Left lung (tissue), 10 donors: ENCODE results near the gene APOB. TPM values are rescaled to one million over a fixed set of nuclear protein-coding genes. Genes with fewer than 3 reads are reported as not detected.

Source experiments
- ATAC-seq: fragments of 200-7000 bp; cut with Tn5 transposase; one replicate; pipeline ENCODE4 v1.9.1; 2020; ENCODE audit warnings: moderate library complexity
- DNase-seq, 4 donors: peaks; one replicate each; pipeline ENCODE4 v3.0.0-alpha.2; 2013 to 2020
- H3K27ac ChIP-seq, 2 donors: fragments of 200-600 bp; sonication (generic) in 1 of 2; one replicate each; pipeline versions ENCODE4 v1.5.0 to v1.8.0; 2020 to 2021
- H3K27me3 ChIP-seq, 2 donors: fragments of 200-600 bp; sonication (generic) in 1 of 2; one replicate each; pipeline versions ENCODE4 v1.5.0 to v1.8.0; 2020 to 2021
- H3K36me3 ChIP-seq, 2 donors: fragments of 200-600 bp; sonication (generic) in 1 of 2; one replicate each; pipeline versions ENCODE4 v1.5.0 to v1.8.0; 2020 to 2021
- H3K4me1 ChIP-seq, 2 donors: fragments of 200-600 bp; one replicate each; pipeline ENCODE4 v1.8.0; 2021
- H3K4me3 ChIP-seq, 2 donors: fragments of 200-600 bp; sonication (generic) in 1 of 2; one replicate each; pipeline versions ENCODE4 v1.5.0 to v1.8.0; 2020 to 2021; ENCODE audit warnings: mild to moderate bottlenecking in 1 of 2
- H3K9me3 ChIP-seq, 2 donors: fragments of 200-600 bp; sonication (generic) in 1 of 2; one replicate each; pipeline versions ENCODE4 v1.5.0 to v1.8.0; 2020 to 2021
- CTCF ChIP-seq, 2 donors: fragments of 200-600 bp; sonication (generic) in 1 of 2; IDR thresholded peaks; one replicate each; pipeline versions ENCODE4 v1.5.0 to v1.8.0; 2021; ENCODE audit warnings: antibody characterized with exemption in 2 of 2
- intact Hi-C, 2 donors: fragments of 100-400 bp; cut with DNase I; formaldehyde crosslinking; loops; one replicate each; pipeline versions ENCODE4 v1.11.2 to v1.14.2; 2022
- polyA plus RNA-seq, 6 donors: library from polyadenylated mRNA; unstranded; fragments of 120-200 nt; gene quantifications; one replicate each; pipeline ENCODE4 v1.2.1, GENCODE V29; 2013; ENCODE audit not compliant: insufficient read length in 6 of 6
- total RNA-seq, 2 donors: library from RNA; stranded (reverse); fragmentation: NEBNext Ultra II Directional; extraction: Animal tissue kit (Norgen Biotek cat#: 25700); gene quantifications; one replicate each; pipeline ENCODE4 v1.2.1, GENCODE V29; 2021
- donor health status: DM: no; HTN: yes; CAD: no.
- donor health status: DM: no; HTN: no; CAD: no.

The APOB gene
- total and polyA plus RNA-seq, 8 donors, result 0.01 to 1.5 (median 0.14) TPM

DNA sequence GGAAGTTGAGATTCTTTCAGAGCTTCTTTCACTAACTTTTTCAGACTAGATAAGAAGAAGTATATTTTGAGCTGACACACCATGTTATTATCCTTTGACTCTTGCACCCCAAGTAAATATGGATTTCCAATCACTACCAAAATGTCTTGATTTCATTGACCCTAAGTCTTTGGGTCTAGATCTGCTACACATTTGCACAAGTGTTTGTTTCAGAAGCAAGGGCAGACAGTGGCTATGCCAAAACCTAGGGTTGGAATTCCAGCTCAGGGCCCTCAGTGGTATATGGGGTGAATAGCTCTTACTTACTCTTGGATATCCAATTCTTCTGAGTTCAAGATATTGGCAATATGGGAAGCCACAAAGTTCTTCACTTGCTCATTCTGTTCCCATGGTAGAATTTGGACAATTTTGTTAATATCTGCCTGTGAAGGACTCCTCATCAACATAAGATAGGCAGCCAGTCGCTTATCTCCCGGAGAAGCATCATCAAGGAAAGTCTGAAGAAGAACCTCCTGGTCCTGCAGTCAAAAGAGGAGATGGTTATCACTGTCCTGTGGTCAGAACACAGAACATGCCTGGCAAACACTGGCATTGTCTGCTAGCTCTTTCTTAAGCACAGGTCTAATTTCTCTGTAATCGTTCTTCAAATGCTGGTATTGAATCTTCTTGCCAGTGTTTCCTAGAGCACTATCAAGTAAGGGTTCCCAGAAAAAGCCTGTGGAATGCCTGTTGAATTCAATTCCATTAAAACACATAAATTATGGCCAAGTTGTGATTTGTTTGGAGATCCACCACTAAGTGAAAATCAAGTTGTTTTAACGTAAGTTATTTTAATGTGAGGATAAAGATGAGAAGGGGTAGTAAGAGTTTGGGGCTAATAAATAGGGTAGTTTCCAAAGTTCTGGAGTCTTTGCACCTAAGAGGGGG is 15.6 kb downstream of the APOB start:
- no peaks in the 10 kb centered on the region for H3K27me3 ChIP-seq
- H3K9me3 ChIP-seq, result no peaks in the 10 kb centered on the region
- intact Hi-C loops, result no loop called here
- no peak for DNase-seq
- H3K4me1 ChIP-seq, result no peaks in the 10 kb centered on the region
- ATAC-seq, result no peak
- no peak for TF ChIP-seq CTCF (IDR thresholded peaks at IDR 0.05)
- H3K27ac ChIP-seq, result no peak overlapping the region
- H3K4me3 ChIP-seq, result no peak overlapping the region
- H3K36me3 ChIP-seq, result no peaks in the 10 kb centered on the region

GRCh38 chr2:21026479-21027282 is 17.2 kb downstream of the APOB start:
- Histone ChIP-seq H3K27me3 (no peaks in the 10 kb centered on the region), H3K27ac (no peak overlapping the region), H3K36me3 (no peaks in the 10 kb centered on the region), H3K9me3 (no peaks in the 10 kb centered on the region), H3K4me3 (no peak overlapping the region), H3K4me1 (no peaks in the 10 kb centered on the region)
- TF ChIP-seq CTCF (IDR thresholded peaks at IDR 0.05), result no peak
- intact Hi-C loops, result no loop called here
- no peak for DNase-seq
- no peak for ATAC-seq

GRCh38 chr2:21025690-21026478 is 18.0 kb downstream of the APOB start:
- H3K4me3 ChIP-seq, result no peak overlapping the region
- H3K4me1 ChIP-seq, result no peaks in the 10 kb centered on the region
- H3K9me3 ChIP-seq, result no peaks in the 10 kb centered on the region
- intact Hi-C loops, result no loop called here
- ATAC-seq, result no peak
- H3K27me3 ChIP-seq, result no peaks in the 10 kb centered on the region
- no peak for TF ChIP-seq CTCF (IDR thresholded peaks at IDR 0.05)
- H3K36me3 ChIP-seq, result no peaks in the 10 kb centered on the region
- no peak for DNase-seq
- H3K27ac ChIP-seq, result no peak overlapping the region

DNA sequence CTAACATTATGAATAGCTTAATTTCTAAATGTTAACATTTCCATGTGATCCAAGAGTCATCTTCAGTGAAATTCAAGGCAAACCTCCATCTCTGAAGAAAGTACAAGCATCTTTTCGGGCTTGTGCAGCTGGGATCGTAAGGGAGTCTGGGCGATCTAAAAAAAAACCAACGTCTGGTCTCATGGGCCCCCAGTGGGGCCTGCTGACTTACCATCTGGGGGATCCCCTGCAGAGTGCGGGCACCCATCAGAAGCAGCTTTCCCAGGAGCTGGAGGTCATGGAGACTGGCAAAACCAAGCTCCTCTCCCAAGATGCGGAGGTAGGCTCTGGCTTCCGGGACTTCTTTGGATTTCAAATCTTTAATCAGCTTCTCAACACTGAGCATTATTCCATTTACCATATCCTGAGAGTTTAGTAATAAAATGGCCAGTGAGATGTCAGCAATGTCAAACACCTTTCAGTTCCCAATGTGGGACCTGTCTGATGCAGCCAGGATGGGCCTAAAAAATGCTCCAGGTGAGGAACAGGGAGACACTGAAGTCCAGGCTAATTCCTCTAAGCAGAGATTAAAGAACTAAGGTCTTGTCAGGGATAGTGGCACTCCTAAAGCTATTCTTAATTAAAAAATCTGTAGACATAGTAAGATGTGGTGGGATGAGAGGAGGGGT is 19.0 kb downstream of the APOB start:
- intact Hi-C loops, result no loop called here
- H3K4me1 ChIP-seq, result no peaks in the 10 kb centered on the region
- TF ChIP-seq CTCF (IDR thresholded peaks at IDR 0.05), result no peak
- H3K27ac ChIP-seq, result no peak overlapping the region
- DNase-seq (no peak), ATAC-seq (no peak)
- no peaks in the 10 kb centered on the region for H3K36me3 ChIP-seq
- H3K9me3 ChIP-seq, result no peaks in the 10 kb centered on the region
- no peaks in the 10 kb centered on the region for H3K27me3 ChIP-seq
- H3K4me3 ChIP-seq, result no peak overlapping the region
